Effector memory CD4-positive, alpha-beta T cell (primary cell): Measurements from ENCODE around the gene LRRC7.

ENCODE experiments used
- DNase-seq, 3 donors: peaks; one replicate each; pipeline ENCODE4 v3.0.0-alpha.2; 2020
- H3K27ac ChIP-seq: 2 replicates; pipeline ENCODE4 v1.7.0; 2013; ENCODE audit warnings: mild to moderate bottlenecking, low read length, moderate library complexity; ENCODE audit not compliant: insufficient read depth, poor library complexity, severe bottlenecking
- H3K27me3 ChIP-seq: replicated peaks from 2 replicates; pipeline ENCODE4 v1.7.0; 2013; ENCODE audit warnings: mild to moderate bottlenecking, low read length; ENCODE audit not compliant: insufficient read depth, control insufficient read depth, poor library complexity, severe bottlenecking
- H3K36me3 ChIP-seq: 2 replicates; pipeline ENCODE4 v1.7.0; 2013; ENCODE audit warnings: mild to moderate bottlenecking, low read length, moderate library complexity; ENCODE audit not compliant: control insufficient read depth, insufficient read depth
- H3K4me1 ChIP-seq: 2 replicates; pipeline ENCODE4 v1.7.0; 2013; ENCODE audit warnings: low read length, mild to moderate bottlenecking; ENCODE audit not compliant: control insufficient read depth, insufficient read depth, poor library complexity, severe bottlenecking
- H3K4me3 ChIP-seq: 2 replicates; pipeline ENCODE4 v1.7.0; 2013; ENCODE audit warnings: low read length, low read depth, mild to moderate bottlenecking; ENCODE audit not compliant: insufficient read depth, poor library complexity, severe bottlenecking
- H3K9me3 ChIP-seq: 2 replicates; pipeline ENCODE4 v1.7.0; 2013; ENCODE audit warnings: mild to moderate bottlenecking, low read length, moderate library complexity; ENCODE audit not compliant: control insufficient read depth

The LRRC7 gene

GRCh38 chr1:69686367-69686984 is 118.8 kb downstream of the LRRC7 start:
- Histone ChIP-seq H3K9me3 (no peaks in the 10 kb centered on the region), H3K4me3 (no peak overlapping the region), H3K27me3 (no peaks in the 10 kb centered on the region), H3K4me1 (no peaks in the 10 kb centered on the region), H3K27ac (no peak overlapping the region), H3K36me3 (no peaks in the 10 kb centered on the region)
- no peak for DNase-seq

DNA sequence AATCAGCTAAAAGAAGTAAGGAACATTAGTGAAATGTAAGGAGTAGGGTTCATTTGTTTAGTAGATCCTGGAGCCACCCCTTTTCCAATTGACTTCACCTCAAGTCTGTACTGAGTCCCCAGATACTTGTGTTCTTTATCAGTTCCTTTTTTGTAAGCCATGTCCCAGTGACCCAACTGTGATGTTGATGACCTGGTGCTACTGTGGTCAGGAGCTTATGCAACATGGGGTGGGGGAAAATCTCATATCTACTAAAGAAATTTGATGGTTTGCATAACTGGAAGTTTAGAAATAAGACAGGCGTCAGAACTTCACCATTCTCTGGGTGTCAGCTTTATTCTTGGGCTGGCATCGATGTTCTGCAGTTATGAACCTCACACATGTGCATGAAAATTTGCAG is 120.5 kb downstream of the LRRC7 start:
- no peak for DNase-seq
- Histone ChIP-seq H3K27me3 (no peaks in the 10 kb centered on the region), H3K27ac (no peak overlapping the region), H3K9me3 (no peaks in the 10 kb centered on the region), H3K4me3 (no peak overlapping the region), H3K36me3 (no peaks in the 10 kb centered on the region), H3K4me1 (no peaks in the 10 kb centered on the region)

- H3K9me3 ChIP-seq = no peaks in the 10 kb centered on the region
- H3K27ac ChIP-seq = no peak overlapping the region
Measured at GRCh38 chr1:69691179-69691578, 123.5 kb downstream of the LRRC7 start.

GRCh38 chr1:69693921-69694675 is 126.4 kb downstream of the LRRC7 start:
- H3K4me1 ChIP-seq = no peaks in the 10 kb centered on the region
- H3K27ac ChIP-seq = no peak overlapping the region
- no peak overlapping the region for H3K4me3 ChIP-seq
- DNase-seq = no peak
- no peaks in the 10 kb centered on the region for H3K9me3 ChIP-seq
- no peaks in the 10 kb centered on the region for H3K27me3 ChIP-seq
- no peaks in the 10 kb centered on the region for H3K36me3 ChIP-seq

More at GRCh38 chr1:69691179-69691578, 123.5 kb downstream of the LRRC7 start:
- no peaks in the 10 kb centered on the region for H3K4me1 ChIP-seq
- H3K36me3 ChIP-seq = no peaks in the 10 kb centered on the region
- no peak overlapping the region for H3K4me3 ChIP-seq
- DNase-seq = no peak
- H3K27me3 ChIP-seq = no peaks in the 10 kb centered on the region

DNA sequence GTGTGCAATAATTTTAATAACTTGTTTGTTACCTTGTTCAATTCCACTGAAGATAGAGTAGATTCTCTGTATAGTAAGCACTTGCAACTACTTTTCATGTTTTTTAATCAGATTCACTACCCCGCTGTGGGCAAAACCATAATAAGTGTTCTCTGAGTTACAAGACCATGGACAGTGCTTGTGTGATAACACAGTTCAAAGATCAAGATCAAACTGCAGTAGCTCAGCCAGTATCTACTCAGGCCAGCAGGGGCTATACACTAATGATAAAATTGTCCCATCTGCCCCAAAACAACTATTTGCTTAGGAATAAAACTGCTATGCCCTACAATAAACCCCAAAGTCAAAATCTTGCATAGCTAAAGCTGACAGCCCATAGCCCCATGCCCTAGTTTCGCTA is 129.6 kb downstream of the LRRC7 start:
- no peak for DNase-seq
- no peaks in the 10 kb centered on the region for H3K4me1 ChIP-seq
- H3K9me3 ChIP-seq = no peaks in the 10 kb centered on the region
- no peak overlapping the region for H3K4me3 ChIP-seq
- no peaks in the 10 kb centered on the region for H3K27me3 ChIP-seq
- H3K36me3 ChIP-seq = no peaks in the 10 kb centered on the region
- no peak overlapping the region for H3K27ac ChIP-seq

GRCh38 chr1:69700770-69701169 is 133.0 kb downstream of the LRRC7 start:
- H3K9me3 ChIP-seq = no peaks in the 10 kb centered on the region
- no peak overlapping the region for H3K27ac ChIP-seq
- H3K36me3 ChIP-seq = no peaks in the 10 kb centered on the region
- no peaks in the 10 kb centered on the region for H3K27me3 ChIP-seq
- no peak for DNase-seq
- no peaks in the 10 kb centered on the region for H3K4me1 ChIP-seq
- H3K4me3 ChIP-seq = no peak overlapping the region

DNA sequence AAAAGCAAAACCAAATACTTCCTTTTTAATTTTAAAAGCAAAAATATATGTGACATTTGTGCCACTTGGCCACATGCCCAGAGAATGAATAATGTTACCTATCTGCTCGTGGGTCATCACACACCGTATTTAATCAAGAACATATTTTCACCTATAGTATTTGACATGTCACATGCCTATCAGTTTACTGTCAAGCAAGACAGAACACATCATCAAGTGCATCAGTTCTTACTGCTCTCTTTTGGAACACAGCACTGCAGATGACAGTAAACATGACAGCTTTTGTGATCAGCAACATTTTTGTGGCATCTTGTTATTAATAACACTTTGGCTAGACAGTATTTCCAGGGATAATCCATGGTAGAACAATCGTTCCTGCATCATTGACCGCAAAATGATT is 134.4 kb downstream of the LRRC7 start:
- Histone ChIP-seq H3K4me1 (no peaks in the 10 kb centered on the region), H3K4me3 (no peak overlapping the region), H3K36me3 (no peaks in the 10 kb centered on the region), H3K27ac (no peak overlapping the region), H3K9me3 (no peaks in the 10 kb centered on the region), H3K27me3 (no peaks in the 10 kb centered on the region)
- DNase-seq = no peak

- no peaks in the 10 kb centered on the region for H3K36me3 ChIP-seq
- no peak overlapping the region for H3K4me3 ChIP-seq
- no peaks in the 10 kb centered on the region for H3K9me3 ChIP-seq
- no peaks in the 10 kb centered on the region for H3K27me3 ChIP-seq
- H3K27ac ChIP-seq = no peak overlapping the region
- no peaks in the 10 kb centered on the region for H3K4me1 ChIP-seq
- DNase-seq = no peak
Measured at GRCh38 chr1:69706473-69706872, 138.8 kb downstream of the LRRC7 start.

- Histone ChIP-seq H3K9me3 (no peaks in the 10 kb centered on the region), H3K27me3 (no peaks in the 10 kb centered on the region)
- no peak for DNase-seq
Measured at GRCh38 chr1:69707103-69707502, 139.4 kb downstream of the LRRC7 start.

DNA sequence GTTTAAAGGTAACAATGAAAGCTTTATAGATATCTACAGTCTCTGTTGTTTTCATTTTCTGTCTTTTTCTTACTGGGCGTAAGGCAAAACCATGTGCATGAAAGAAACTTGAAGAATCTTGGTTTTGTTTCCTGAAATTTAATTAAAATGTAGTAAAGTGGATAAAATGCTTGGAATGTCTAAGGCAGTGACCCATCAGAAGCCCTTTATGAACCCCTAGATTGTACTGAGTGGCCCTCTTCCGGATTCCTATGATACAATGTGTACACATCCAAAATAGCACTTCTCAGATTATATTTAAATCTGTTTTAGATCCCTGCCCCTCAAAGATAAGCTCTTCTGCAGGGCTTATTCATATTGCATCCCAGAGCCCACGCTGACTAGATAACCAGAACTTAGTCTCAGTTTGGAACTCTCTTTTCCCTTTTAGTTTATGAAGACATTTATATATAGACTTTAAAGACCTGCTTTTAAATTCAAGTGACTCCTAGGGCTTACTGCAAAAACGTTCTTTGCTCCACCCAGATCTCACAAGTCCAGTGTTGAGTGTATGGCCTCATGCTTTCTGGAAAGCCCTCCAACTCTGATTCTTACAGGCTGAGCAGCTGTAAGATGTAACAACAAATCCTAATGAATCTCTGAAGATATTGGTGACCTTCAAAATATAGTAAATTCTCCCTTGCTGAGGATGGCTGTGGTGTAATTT is 142.9 kb downstream of the LRRC7 start:
- H3K9me3 ChIP-seq = no peaks in the 10 kb centered on the region
- no peak overlapping the region for H3K4me3 ChIP-seq
- no peaks in the 10 kb centered on the region for H3K4me1 ChIP-seq
- no peak overlapping the region for H3K27ac ChIP-seq
- no peak for DNase-seq
- no peaks in the 10 kb centered on the region for H3K27me3 ChIP-seq
- no peaks in the 10 kb centered on the region for H3K36me3 ChIP-seq

More at GRCh38 chr1:69707103-69707502, 139.4 kb downstream of the LRRC7 start:
- H3K27ac ChIP-seq = no peak overlapping the region
- H3K4me1 ChIP-seq = no peaks in the 10 kb centered on the region
- H3K4me3 ChIP-seq = no peak overlapping the region
- no peaks in the 10 kb centered on the region for H3K36me3 ChIP-seq
